GM12872 (cell line): ENCODE data around the gene LRIG3.

Experiments
- CTCF ChIP-seq: IDR thresholded peaks from 3 replicates; pipeline ENCODE4 v1.5.1; 2011; ENCODE audit warnings: low read depth, mild to moderate bottlenecking, low read length, moderate library complexity; ENCODE audit not compliant: insufficient read depth

The LRIG3 gene

GRCh38 chr12:58915037-58915436 lies 5.3 kb downstream of the LRIG3 start:
- TF ChIP-seq CTCF, result no peak

- TF ChIP-seq CTCF, result no peak
These were observed 5.8 kb downstream of the LRIG3 start for GRCh38 chr12:58914457-58914856.

- TF ChIP-seq CTCF, result no peak
These were observed 12.9 kb downstream of the LRIG3 start for GRCh38 chr12:58907391-58907790.

- TF ChIP-seq CTCF, result no peak
These were observed 13.4 kb downstream of the LRIG3 start for GRCh38 chr12:58906917-58907316.

GRCh38 chr12:58905422-58905821 lies 14.9 kb downstream of the LRIG3 start:
- no peak for TF ChIP-seq CTCF

GRCh38 chr12:58901664-58902063 lies 18.6 kb downstream of the LRIG3 start:
- TF ChIP-seq CTCF, result no peak

GRCh38 chr12:58897969-58898368 lies 22.3 kb downstream of the LRIG3 start:
- TF ChIP-seq CTCF, result no peak

GRCh38 chr12:58896278-58896677 lies 24.0 kb downstream of the LRIG3 start:
- TF ChIP-seq CTCF, result no peak
